ENCODE data around the gene PPP1R14C. TPM values are rescaled to one million over a fixed set of nuclear protein-coding genes. Genes with fewer than 3 reads are reported as not detected.

PPP1R14C gene
- total RNA-seq, 1 donor from 2014 or later, result 0.98 TPM

GRCh38 chr6:150138638-150139037, 4.2 kb upstream of the PPP1R14C start:
- no peaks in the 10 kb centered on the region for H3K36me3 Mint-ChIP-seq (ENCODE audit: insufficient read depth)
- no peak for TF ChIP-seq CTCF (IDR thresholded peaks at IDR 0.05; ENCODE audit: unreplicated experiment)
- peaks cover 64% of the 10 kb centered on the region for H3K27me3 Mint-ChIP-seq
- H3K27ac Mint-ChIP-seq, result no peak overlapping the region
- H3K9me3 Mint-ChIP-seq (ENCODE audit: low read depth), result no peaks in the 10 kb centered on the region
- no peak overlapping the region for H3K4me3 Mint-ChIP-seq (ENCODE audit: low read depth)
- DNase-seq (ENCODE audit: low spot score, unreplicated experiment), result no peak
- H3K4me1 Mint-ChIP-seq (ENCODE audit: low read depth), result peaks cover 2% of the 10 kb centered on the region

- H3K4me3 Mint-ChIP-seq (ENCODE audit: low read depth), result no peak overlapping the region
- H3K27me3 Mint-ChIP-seq, result peaks cover 72% of the 10 kb centered on the region
- H3K27ac Mint-ChIP-seq, result no peak overlapping the region
- H3K4me1 Mint-ChIP-seq (ENCODE audit: low read depth), result peaks cover 7% of the 10 kb centered on the region
- no peaks in the 10 kb centered on the region for H3K9me3 Mint-ChIP-seq (ENCODE audit: low read depth)
- no peak for DNase-seq (ENCODE audit: low spot score, unreplicated experiment)
- no peaks in the 10 kb centered on the region for H3K36me3 Mint-ChIP-seq (ENCODE audit: insufficient read depth)
- TF ChIP-seq CTCF (IDR thresholded peaks at IDR 0.05; ENCODE audit: unreplicated experiment), result no peak
Measured at GRCh38 chr6:150139533-150139932, 3.3 kb upstream of the PPP1R14C start.

- H3K4me1 Mint-ChIP-seq (ENCODE audit: low read depth), result peaks cover 7% of the 10 kb centered on the region
- H3K4me3 Mint-ChIP-seq (ENCODE audit: low read depth), result no peak overlapping the region
- peaks cover 76% of the 10 kb centered on the region for H3K27me3 Mint-ChIP-seq
- TF ChIP-seq CTCF (IDR thresholded peaks at IDR 0.05; ENCODE audit: unreplicated experiment), result no peak
- no peaks in the 10 kb centered on the region for H3K9me3 Mint-ChIP-seq (ENCODE audit: low read depth)
- H3K27ac Mint-ChIP-seq, result no peak overlapping the region
- no peaks in the 10 kb centered on the region for H3K36me3 Mint-ChIP-seq (ENCODE audit: insufficient read depth)
- DNase-seq (ENCODE audit: low spot score, unreplicated experiment), result no peak
Measured at GRCh38 chr6:150140236-150140969, 2.4 kb upstream of the PPP1R14C start.

GRCh38 chr6:150142097-150142669, 661 bp upstream of the PPP1R14C start:
- Mint-ChIP-seq H3K9me3 (ENCODE audit: low read depth) (no peaks in the 10 kb centered on the region), H3K36me3 (ENCODE audit: insufficient read depth) (no peaks in the 10 kb centered on the region), H3K27me3 (peaks cover 84% of the 10 kb centered on the region), H3K4me1 (ENCODE audit: low read depth) (peaks cover 7% of the 10 kb centered on the region), H3K27ac (no peak overlapping the region), H3K4me3 (ENCODE audit: low read depth) (peak overlapping the region; percentile 58)
- DNase-seq (ENCODE audit: low spot score, unreplicated experiment), result no peak
- no peak for TF ChIP-seq CTCF (IDR thresholded peaks at IDR 0.05; ENCODE audit: unreplicated experiment)

- Mint-ChIP-seq H3K4me3 (ENCODE audit: low read depth) (peak overlapping the region; percentile 67), H3K27me3 (peaks cover 85% of the 10 kb centered on the region), H3K4me1 (ENCODE audit: low read depth) (peaks cover 7% of the 10 kb centered on the region), H3K27ac (no peak overlapping the region), H3K9me3 (ENCODE audit: low read depth) (no peaks in the 10 kb centered on the region), H3K36me3 (ENCODE audit: insufficient read depth) (no peaks in the 10 kb centered on the region)
- DNase-seq (ENCODE audit: low spot score, unreplicated experiment), result peak; percentile 18
- TF ChIP-seq CTCF (IDR thresholded peaks at IDR 0.05; ENCODE audit: unreplicated experiment), result peak; percentile 8
Measured at GRCh38 chr6:150143516-150144293, 861 bp downstream of the PPP1R14C start.
